ENCODE measurements around the gene FRMD1.

Gene FRMD1

DNA sequence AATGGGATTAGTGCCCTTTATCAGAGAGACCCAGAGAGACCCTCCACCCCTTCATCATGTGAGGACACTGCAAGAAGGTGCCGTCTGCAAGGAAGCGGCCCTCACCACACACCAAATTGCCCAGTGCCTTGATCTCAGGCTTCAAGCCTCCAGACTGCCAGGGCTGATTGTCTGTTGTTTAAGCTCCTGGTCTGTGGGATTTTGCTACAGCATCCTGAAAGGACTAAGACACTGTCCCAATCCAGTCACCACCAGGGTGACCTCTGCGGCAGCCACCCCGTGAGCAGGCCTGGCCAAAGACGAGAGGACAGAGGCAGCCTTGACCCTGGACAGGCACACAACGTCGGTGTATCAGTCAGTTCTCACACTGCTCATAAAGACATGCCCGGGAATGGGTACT, 13.5 kb upstream of the FRMD1 start:
- TF ChIP-seq, protein P1, sequence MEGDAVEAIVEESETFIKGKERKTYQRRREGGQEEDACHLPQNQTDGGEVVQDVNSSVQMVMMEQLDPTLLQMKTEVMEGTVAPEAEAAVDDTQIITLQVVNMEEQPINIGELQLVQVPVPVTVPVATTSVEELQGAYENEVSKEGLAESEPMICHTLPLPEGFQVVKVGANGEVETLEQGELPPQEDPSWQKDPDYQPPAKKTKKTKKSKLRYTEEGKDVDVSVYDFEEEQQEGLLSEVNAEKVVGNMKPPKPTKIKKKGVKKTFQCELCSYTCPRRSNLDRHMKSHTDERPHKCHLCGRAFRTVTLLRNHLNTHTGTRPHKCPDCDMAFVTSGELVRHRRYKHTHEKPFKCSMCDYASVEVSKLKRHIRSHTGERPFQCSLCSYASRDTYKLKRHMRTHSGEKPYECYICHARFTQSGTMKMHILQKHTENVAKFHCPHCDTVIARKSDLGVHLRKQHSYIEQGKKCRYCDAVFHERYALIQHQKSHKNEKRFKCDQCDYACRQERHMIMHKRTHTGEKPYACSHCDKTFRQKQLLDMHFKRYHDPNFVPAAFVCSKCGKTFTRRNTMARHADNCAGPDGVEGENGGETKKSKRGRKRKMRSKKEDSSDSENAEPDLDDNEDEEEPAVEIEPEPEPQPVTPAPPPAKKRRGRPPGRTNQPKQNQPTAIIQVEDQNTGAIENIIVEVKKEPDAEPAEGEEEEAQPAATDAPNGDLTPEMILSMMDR (conservative IDR thresholded peaks at IDR 0.05) = no peak
- H3K27ac ChIP-seq = no peak overlapping the region

DNA sequence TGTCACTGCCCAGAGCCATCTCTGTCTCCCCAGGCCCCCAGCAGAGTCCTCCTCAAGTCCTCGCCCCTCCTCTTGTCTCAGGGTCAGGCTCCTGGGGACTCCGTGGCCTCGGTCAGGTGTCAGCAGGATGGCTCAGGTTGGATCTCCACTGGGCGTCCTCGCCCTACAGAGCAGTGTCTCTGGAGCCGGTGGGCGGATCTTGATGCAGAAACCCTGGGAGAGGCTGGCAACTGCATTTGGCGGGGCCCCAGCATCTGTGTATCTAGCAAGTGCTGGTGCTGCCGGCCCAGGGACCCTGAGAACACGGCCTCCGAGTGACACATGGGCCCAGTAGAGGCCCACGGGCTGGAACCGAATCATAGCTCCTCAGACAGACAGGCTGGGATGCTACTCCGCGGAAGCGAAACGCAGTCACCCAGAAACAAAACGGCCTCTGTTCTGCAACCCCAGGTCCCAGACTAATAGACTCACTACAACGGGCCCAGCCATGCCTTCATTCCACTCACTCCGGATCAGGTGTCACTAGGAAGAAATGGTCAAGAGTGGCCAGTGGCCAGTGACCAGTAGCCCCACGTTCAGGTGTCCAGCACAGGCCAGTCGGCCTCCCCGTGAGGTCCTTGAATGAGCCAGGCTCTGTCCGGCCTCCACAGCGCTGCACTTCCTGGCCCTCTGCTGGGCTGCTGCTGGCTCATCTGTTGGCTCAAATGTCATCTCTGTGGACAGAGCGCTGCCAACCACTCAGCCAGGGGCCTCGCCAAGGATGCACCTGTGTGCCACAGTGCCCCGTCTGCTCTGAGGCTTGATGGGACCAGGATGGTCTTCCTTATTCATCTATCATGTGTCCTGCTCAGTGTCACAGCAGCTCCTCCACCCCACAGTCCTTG, 12.6 kb upstream of the FRMD1 start:
- H3K27ac ChIP-seq = no peak overlapping the region
- TF ChIP-seq, protein P1 (conservative IDR thresholded peaks at IDR 0.05) = no peak

DNA sequence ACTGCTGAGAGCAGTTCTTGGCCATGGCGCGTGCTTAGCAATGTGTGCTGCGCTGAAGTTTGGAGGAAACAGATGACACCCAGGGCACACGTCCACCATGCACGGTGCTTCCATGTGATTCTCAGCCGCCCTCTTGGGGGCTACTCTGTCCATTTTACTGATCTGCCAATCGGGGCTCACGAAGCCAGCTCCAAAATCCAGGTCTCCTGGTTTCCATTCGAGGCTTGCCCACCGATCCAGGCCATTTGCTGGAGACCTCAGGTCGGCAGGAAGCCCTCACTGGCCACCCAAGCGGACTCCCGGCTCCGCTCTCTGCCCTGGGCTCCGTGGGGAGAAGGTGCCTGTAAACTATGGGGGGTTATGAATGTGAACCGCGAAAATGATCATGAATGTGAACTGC, 11.7 kb upstream of the FRMD1 start:
- no peak overlapping the region for H3K27ac ChIP-seq
- TF ChIP-seq, protein P1 (conservative IDR thresholded peaks at IDR 0.05) = no peak

DNA sequence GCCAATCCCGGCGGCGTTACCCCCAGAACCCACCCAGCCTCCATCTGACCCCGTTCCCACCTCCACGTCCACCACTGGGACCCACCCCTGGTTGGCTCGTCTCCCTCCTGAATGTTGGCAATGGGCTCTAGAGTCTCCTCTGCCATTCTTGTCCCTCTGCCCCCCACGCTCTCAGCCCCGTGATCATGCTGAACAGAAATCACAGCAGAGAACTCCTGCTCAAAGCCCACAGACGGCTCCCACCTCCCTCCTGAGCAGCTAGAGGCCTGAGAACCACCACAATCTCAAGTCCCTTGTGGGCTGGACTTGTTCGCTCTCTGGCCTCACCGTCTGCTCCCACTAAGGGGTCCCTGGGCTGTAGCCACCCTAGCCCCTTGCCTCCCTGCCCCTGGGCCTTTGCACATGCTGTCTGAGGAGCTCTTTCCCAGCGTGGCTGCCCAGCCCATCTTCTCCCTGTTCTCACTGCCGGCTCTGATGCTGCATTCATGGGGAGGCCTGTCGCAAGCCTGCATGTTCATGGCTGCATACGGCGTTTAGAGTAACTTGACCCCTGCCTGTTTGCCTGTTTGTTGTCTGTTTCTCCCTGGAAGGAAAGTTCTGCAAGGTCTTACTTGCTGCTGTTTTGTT, 11.2 kb upstream of the FRMD1 start:
- H3K27ac ChIP-seq = no peak overlapping the region
- TF ChIP-seq, protein P1 (conservative IDR thresholded peaks at IDR 0.05) = no peak

DNA sequence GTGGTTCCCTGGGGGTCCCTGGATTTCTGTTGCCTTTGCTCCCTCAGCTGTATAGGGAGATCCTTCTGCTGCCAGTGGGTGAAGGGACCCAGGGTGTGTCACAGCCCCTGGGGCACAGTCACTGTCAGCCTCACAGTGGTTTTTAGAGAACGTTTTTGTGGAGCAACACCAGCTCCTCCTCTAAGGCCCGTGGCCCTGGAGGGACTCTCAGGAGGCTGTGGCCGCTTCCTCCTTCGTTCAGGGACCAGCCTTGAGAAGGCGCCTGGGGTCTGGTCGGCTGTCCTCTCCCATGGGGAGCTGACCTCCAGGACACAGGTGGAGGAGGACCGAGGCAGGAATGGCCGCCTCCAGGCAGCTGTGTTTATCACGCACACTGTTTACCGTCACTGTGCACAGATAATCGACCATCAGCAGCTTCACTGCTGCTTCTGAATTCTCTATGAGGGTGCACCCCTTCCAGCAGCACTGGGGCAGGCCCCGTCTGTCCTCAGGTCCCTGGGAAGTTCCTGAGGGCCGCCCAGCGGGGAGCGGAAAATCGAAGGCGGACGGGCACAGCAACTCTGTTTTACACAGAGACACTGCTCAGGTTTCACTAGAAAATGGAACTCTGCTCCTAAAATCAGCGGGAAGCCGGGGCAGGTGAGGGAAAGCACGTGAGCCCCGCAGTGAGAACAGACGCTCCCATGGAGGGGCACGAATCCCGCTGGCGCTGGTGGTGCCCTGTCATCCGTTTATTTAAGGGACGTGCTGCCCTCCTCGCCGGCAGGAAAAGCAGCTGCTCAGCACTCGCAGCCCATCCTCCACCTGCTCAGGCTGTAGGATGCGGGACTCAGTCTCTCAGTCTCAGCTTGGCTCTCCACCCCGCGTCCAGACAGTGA, 10.4 kb upstream of the FRMD1 start:
- H3K27ac ChIP-seq = no peak overlapping the region
- TF ChIP-seq, protein P1 (conservative IDR thresholded peaks at IDR 0.05) = no peak

DNA sequence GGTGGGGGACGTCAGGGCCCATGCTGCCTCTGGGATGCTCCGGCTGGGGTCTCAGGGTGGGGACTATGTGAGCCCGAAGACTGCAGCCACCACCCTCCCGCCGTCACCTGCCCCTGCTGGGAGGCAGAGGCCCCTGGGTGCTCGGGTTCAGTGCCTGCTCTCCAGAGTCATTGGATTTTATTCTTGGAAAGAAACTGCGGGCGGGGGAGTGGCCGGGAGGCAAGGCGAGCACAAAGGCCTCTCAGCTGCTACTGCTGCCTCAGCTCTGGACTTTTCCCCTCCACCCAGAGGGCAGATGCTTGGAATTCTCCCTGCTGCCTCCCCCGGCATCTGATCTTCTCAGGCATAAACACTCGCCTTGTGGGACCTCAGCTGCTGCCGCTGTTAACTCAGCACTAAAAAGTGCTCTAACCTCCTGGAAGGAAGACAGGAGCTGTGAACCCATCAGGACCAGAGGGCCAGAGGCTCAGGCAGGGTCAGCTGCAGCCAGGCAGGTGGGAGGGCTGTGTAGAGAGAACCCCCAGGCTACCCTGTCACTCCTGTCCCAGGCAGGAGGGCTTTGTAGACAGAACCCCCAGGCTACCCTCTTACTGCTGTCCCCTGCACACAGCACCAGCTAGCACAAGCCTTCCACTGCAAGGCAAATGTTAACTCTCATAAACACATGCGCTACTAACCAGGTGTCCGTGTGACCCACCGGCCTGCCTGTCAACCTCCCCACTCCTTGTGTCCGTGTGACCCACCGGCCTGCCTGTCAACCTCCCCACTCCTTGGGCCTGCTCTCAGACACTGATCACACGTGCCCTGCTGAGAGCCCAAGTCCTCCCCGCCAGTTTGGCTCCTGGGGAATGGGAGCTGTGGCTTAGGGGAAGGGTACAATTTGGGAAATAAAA, 9.4 kb upstream of the FRMD1 start:
- TF ChIP-seq, protein P1 (conservative IDR thresholded peaks at IDR 0.05) = no peak
- H3K27ac ChIP-seq = no peak overlapping the region

All from VCaP (cell line).